HG03108 (cell line): ENCODE data around the gene ZNF580.
A peak's percentile ranks its signal among the peaks of the same experiment; 100 is the strongest.

Source experiments
- ATAC-seq: cut with Tn5 transposase; IDR thresholded peaks from one replicate; pipeline ENCODE4 v1.9.1; 2021; ENCODE audit warnings: moderate library complexity; ENCODE audit not compliant: unreplicated experiment

The ZNF580 gene

DNA sequence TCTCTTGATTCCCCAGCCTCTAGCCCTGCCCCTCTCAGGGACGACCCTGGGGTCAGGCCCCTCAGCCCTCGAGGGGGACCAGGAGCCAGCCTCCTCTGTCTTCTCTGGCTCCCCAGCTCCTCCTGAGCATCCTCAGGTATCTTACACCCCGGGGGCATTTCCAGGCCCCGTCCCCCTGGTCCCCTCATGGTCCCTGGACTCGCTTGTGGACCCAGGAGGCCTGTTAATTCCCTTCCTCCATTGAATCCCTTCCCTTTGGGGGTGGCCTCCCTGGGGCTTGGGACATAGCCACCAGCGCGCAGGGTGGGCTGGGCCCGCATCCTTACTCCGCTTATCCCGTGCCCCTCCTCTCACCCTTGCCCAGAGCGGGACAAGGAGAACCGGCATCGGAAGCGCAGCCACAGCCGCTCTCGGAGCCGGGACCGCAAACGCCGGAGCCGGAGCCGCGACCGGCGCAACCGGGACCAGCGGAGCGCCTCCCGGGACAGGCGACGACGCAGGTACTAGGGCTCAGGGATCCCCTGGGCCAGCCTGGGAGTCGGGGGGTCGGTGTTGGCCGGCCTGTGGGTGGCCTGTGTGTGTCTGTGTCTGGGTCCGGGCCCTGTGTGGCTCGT lies 18.2 kb downstream of the ZNF580 start:
- ATAC-seq, result no peak

DNA sequence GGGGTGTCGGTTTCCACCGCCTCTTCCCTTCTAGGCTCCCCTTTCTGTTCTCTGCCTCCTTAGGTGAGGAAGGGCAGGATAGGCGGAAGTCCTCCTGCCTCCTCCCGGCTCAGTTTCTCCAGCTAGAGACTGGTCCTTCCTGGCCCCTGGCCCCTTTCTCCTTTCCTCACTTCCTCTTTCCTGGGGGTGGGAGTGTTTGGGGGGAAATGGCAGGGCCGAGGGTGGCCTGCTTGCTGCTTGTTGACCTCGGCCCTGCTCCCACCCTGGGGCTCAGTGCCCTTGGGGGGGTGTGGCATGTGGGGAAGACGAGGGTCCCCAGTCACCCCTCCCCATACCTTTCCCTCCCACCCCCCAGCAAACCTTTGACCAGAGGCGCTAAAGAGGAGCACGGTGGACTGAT lies 19.0 kb downstream of the ZNF580 start:
- ATAC-seq, result no peak

GRCh38 chr19:55660404-55660803 lies 19.6 kb downstream of the ZNF580 start:
- ATAC-seq, result no peak

GRCh38 chr19:55660991-55661390 lies 20.2 kb downstream of the ZNF580 start:
- no peak for ATAC-seq

DNA sequence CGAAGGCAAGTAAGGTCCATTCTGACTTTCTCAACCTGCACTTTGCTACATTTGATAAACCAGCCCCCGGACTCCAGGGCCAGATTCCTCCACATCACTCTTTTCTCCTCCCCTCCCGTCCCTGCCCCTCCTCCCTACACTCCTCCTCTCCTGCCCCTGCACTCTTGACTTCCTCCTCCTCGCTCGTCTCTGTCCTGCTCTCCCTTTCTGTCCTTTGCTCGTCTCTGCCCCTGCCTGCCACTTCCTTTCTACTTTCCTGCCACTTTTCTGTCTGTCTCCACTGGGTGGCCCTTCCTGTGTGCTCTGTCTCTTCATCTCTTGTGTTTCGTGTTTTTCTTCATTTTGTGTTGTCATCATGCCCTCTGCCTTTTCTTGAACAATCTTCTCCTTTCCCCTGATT lies 21.0 kb downstream of the ZNF580 start:
- ATAC-seq, result no peak

DNA sequence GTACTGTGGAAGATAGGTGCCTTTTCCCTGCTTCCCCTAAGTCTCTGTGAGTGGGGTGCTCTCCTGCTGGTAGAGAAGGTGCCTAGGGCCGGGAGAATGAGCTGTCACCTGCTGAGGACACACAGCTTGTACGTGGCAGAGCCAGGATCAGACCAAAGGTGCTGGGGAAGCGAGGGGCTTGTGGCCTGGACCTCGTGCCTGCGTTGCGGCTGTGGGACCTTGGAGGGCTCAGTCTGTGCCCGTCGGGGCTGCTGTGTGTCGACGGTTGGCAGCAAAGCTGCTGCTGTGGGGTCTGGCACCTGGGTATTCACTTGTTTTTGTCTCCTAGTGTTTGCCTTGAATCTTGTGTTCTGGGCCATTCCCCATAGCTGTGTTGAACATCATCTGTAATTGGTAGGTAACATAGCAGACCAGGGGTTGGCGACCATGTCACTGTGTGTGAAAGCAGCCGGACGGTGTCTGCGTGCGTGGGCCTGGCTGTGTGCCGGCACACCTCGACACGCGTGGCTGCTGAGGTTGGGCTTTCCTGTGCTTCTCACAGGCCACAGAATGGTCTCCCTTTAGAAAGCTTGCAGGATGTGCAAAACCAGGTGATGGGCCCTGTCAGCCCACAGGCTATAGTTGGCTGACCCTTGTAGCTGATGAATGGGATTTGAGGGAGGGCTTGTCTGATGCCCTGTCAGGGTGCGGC lies 23.2 kb downstream of the ZNF580 start:
- ATAC-seq, result no peak

DNA sequence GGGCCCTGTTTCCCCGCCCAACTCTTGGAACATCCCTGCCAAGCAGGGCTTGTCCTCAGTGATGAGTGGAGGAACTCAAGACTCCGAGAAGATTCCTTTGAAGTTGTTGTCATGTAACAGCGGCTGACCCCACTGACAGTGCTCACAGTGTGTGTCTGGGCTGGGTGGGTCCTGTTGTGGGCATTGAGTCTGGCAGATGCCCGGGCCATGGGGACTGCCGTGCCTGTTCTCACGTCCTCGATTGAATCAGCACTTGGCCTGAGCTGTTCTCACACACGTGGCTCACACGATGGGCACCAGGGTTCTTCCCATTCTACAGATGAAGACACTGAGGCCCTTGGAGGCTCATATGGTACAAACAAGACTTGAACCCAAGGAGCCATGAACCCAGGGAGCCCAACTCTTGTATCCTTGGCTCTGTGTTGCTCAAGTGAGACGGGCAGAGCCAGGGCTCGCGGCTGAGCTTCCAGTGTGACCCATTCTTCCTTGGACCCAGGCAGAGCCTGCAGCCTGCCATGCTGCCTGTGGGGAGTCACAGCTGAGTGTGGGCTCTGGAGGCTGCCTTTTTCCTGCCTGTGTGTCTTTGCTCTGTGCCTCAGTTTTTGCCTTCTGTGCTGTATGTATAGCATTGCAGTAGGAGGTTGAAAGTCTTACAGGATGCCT lies 25.7 kb downstream of the ZNF580 start:
- no peak for ATAC-seq

DNA sequence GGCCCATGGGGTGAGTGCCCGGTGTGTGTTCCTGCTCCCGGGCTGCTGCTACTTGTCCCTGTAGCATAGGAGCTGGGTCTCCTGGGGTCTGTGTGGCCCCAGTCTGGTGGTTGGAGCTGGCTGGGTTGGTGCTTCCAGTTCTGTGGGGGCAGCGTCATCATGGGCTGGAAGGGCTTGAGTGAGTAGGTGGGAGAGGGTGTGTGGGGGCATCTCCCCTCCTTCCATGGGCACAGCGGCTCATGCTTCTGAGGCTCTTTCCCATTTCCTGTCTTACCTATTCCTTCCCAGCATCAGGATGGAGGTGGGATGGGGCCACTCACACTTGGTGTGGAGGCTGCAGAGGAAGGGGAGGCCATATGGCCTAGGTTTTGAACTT lies 26.2 kb downstream of the ZNF580 start:
- ATAC-seq, result no peak

DNA sequence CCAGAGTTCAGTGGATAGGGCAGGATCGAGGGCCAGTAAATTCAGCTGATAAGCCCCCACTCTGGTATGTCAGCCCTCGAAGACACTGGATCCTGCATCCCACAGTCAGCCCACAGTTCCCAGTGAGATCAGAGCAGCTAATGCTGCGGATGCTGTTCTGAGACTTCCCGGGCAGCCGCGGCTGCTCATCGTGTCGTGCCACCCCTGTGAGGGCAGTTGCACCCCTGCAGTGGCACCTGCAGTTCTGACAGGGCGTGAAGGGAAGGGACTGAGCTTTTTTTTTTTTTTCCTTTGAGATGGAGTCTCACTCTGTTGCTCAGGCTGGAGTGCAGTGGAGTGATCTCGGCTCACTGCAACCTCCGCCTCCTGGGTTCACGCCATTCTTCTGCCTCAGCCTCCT lies 26.7 kb downstream of the ZNF580 start:
- ATAC-seq, result no peak

GRCh38 chr19:55667958-55668357 lies 27.2 kb downstream of the ZNF580 start:
- ATAC-seq, result no peak

GRCh38 chr19:55668603-55669348 lies 28.0 kb downstream of the ZNF580 start:
- no peak for ATAC-seq

DNA sequence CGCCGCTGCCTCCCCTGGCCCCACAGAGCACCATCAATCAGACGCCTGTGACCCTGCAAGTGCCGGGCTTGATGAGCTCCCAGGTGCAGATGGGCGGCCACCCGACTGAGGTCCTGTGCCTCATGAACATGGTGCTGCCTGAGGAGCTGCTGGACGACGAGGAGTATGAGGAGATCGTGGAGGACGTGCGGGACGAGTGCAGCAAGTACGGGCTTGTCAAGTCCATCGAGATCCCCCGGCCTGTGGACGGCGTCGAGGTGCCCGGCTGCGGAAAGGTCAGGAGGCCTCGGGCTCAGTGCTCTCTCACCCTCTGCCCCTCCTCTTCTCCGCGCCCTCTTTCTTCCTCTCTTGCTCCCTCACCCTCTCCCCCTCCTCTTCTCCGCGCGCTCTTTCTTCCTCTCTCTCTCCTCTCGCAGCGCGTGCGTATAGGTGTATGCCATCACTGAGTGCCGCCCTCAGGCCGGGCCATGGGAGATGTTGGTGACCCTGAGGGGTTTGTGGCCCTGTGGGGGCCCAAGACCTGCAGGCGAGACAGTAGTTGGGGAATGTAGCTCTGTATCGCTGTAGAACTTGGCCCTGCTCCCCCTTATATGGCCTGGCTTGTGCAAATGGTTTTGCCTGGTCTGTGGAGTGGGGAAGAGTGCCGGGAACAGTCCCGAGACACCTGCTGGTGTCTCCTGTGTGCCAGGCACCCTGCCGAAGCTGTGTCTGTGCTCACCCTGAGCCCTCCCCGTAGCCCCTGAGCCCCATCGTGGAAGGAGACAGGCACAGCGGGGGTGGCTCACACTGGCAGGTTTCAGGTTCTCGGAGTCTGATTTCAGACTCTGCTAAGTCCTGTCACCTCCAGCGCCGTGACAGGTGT lies 28.8 kb downstream of the ZNF580 start:
- no peak for ATAC-seq

GRCh38 chr19:55670280-55671053 lies 29.7 kb downstream of the ZNF580 start:
- no peak for ATAC-seq

GRCh38 chr19:55671054-55671378 lies 30.2 kb downstream of the ZNF580 start:
- ATAC-seq, result no peak

DNA sequence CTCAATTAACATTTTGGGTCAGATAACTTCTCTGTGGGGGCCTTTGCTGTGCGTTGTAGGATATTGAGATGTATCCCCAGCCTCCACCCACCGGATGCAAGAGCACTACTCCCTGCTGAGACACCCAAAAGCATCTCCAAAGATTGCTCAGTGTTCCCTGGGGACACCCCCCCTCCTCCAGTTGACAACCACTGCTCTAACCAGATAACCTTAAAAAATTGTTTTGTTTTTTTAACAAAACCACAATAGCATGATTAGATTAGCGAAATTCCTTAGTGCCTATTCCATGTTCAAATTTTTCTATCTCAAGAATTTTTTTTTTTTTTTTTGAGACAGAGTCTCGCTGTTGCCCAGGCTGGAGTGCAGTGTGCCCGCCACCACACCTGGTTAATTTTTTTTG lies 31.6 kb downstream of the ZNF580 start:
- ATAC-seq, result no peak

- no peak for ATAC-seq
These were observed 32.7 kb downstream of the ZNF580 start for GRCh38 chr19:55673465-55673864.

GRCh38 chr19:55673889-55674288 lies 33.1 kb downstream of the ZNF580 start:
- no peak for ATAC-seq

DNA sequence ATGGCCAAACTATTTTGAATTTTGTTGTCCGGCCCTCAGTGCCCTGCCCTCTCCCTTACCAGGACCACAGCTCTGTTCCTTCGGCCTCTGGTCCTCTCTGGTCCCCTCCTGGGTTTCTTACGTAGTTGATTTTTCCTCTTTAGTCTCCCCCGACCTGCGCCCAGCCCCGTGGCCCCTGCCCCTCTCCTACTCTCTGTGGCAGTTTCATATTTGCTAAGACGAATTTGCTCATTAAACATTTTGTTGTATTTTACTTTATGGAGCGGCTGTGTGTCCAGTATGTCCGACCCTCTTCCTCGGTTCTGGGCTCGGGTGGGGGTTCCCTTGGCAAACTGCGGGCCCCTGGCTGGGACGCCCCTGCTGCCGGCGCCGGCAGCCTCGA lies 33.6 kb downstream of the ZNF580 start:
- no peak for ATAC-seq

DNA sequence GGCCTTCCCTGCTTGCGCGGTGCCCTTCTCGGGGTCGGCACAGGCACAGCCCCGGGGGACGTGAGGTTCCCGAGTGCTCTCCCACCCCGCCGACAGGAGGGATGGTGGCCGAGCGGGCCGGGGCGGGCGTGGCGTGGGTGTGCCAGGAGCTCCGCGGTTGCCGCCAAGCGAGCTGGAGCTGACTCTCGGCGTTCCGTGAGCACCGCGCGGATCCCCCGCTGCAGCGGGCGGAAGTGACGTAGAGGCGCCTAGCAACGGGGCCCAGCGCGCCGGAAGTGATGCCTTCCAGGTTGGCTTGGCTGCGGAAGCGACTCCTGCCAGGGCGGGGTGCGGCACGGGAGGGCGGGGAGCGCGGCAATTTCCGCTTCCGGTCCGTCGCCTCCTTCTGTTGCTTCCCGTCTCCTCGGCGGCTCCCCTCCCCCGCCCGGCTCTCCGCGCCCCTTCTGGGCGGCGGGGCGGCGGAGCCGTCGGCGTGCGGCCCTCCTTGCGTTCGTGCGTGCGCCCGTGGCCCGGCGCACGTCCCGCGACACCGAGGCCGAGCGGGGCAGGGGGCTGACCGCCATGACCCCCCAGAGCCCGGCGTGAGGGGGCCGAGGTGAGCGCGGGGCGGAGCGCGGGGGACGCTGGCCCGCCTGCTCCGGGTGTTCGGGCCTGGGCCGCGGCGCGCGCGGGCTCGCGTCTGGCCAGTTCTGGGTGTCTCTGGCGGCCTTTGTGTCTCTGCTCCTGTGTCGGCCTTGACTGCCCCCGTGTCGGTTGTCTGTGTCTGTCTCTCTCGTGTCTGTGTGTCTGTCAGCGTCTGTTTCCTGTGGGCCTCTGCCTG lies 34.2 kb downstream of the ZNF580 start, which contains the start of gene EPN1:
EPN1 (plus strand) TSS at position 386 of the 820 bp plus-strand sequence. CDS start 3,402 bp downstream, outside the sequence.
- peak; percentile 54 for ATAC-seq
